ENCODE data around the gene GALNT2.

- no peak for TF ChIP-seq EZH2 (IDR thresholded peaks at IDR 0.05)
- TF ChIP-seq POLR2AphosphoS5 (IDR thresholded peaks at IDR 0.05; ENCODE audit: borderline replicate concordance, low read depth, low read length): no peak
- no peak for TF ChIP-seq FOXP2 (optimal IDR thresholded peaks at IDR 0.05; ENCODE audit: control extremely low read depth, extremely low read length, insufficient read depth)
Measured at GRCh38 chr1:230319014-230319747, 252.1 kb downstream of the GALNT2 start.
